HG02610 (cell line): Measurements from ENCODE around the gene ATG16L1.

Experiments used
- ATAC-seq: cut with Tn5 transposase; IDR thresholded peaks from one replicate; pipeline ENCODE4 v1.9.1; 2021; ENCODE audit warnings: mild to moderate bottlenecking, moderate library complexity; ENCODE audit not compliant: unreplicated experiment

ATG16L1 gene

DNA sequence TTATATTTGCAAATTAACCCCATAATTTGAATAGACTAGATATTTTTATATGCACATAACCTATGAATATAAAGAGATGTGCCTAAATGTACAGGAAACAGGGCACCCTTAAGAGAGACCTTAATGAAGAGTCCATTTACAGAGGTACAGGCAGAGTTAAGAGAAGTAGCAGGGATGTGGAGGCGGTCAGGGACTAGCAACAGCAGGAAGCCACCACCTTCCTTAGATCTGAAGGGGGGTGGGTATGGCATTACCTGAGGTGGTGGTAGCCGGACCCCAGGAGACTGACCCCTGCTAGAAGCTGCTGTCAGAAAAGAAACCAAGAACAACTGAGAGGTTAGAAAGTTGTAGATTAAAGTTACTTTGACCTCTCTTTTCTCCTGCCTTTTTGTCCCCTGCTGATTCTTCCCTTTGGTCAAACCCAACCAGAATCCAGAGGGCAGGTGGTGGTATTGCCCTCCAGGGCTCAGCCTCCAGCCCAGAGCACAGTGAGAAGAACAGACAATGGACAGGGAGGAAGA is 24.9 kb upstream of the ATG16L1 start:
- no peak for ATAC-seq

DNA sequence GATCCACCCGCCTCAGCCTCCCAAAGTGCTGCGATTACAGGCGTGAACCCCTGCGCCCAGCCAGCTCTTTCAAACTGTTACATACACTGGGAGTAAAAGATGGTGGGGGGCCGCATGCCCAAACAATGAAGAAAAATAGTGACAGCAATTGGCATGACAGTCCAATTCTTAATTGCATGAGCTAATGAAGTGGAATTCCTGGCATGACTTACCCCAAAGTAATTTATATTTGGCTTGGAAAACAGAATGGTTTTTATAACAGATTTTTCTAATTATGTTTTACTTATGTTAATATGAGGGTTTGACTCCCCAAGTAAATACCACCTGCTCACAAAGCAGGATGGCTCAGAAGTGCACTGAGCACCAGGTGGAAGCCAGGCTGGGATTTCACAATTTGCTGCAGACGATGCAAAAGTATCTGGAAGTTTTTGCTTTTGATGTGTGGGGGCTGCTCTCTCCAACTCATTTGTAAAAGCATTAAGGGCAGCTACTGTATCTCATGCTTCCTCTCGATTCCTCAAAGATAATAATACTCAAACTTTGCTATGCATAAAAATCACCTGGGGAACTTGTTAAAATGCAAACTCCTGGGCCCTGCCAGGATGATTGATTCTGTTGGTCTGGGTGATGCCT is 24.0 kb upstream of the ATG16L1 start:
- no peak for ATAC-seq

DNA sequence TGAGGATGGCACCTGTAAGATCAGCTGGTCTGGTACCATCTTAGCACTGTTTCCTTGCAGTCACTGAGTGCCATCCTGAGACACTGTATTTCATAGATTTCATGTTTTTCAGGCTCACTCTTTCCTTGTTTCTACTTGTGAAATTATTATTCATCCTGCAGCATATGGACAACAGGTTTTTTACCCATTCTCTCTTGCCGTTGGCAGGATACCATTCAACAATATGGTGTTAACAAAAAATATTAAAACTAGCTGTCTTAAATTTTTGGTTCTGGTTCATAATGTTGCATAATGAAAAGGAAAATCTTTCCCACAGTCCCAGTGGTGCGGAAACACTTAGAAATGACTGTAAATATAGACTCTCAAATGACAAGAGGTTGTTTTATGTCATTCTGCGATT is 23.1 kb upstream of the ATG16L1 start:
- no peak for ATAC-seq

DNA sequence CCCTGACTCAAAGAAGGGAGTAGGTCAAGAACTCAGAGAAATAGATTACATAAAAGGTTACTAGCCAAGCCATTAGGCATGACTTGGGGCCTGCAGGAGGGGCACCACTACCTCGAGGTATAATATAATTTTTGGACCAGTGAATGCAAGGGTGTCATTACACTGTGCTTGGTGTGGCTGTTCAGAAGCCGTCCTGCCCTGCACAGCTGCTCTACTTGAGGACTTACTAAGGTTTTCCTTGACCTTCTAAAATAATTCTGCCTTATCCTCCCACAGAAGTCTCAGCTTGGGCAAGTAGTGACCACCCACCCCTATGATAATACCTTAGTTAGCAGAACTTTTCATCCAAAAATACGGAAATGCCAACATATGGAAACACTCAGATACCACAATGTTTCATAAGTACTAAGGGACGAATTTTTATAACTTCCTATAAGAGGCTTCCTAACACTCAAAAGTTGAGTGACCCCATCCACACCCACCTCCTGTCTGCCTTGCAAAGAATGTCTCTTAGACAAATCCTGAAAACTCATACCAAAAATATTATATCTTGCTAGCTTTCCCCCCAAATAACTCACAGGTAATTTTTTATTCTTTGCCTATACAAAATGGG is 17.7 kb upstream of the ATG16L1 start:
- no peak for ATAC-seq

DNA sequence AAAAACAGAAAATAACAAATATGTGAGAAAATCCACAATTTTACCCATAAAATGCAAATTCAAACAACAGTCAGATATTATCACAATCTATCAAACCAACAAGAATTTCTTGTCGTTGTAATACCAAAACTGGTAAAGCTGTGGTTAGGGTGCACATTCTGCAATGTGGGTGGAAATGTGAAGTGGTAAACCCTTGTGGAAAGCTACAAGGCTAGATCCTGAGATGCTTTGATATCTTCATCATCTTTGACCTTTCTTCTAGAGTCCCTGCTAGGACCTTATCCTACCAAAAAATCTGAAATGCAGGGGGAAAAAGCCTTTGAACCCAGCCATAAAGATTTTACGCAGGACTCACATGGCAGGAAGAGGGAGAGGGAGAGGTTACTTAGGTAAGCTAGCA is 17.2 kb upstream of the ATG16L1 start:
- no peak for ATAC-seq

DNA sequence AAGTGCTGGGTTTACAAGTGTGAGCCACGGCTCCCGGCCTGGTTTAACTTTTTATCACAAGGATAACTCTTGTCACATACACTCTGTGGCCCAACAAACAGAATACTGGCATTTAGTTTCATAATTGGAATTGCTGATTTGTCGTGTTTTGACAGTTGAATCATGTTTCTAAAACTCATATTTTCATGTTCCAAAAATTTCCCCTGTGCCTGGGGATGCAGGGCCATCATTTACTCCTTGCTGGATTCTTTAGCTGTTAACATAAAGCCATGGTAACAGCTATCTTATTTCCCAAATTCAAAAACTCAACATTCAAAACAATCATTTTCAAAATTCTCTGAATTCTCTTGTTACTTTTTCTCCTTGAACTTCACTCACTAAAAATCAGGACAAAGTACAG is 16.5 kb upstream of the ATG16L1 start:
- ATAC-seq = no peak

DNA sequence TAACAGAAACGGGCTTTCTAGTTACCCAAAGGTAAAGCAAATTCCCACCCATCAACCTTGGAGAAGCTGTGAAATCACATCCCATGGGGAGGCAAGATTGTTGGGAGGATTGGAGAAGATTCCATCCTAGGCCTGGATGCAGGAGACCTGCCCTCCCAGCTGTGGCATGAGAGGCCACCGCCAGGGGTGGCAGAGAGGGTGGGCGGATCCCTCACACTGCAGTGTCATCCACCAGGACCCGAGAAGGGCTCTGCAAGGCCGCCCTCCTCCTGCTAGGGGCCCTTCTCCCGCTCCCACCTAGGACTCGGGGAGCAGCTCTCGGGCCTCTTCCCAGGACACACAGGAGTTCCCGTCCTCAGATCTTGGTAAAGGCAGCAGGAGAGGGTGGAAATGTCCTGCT is 15.5 kb upstream of the ATG16L1 start:
- no peak for ATAC-seq

DNA sequence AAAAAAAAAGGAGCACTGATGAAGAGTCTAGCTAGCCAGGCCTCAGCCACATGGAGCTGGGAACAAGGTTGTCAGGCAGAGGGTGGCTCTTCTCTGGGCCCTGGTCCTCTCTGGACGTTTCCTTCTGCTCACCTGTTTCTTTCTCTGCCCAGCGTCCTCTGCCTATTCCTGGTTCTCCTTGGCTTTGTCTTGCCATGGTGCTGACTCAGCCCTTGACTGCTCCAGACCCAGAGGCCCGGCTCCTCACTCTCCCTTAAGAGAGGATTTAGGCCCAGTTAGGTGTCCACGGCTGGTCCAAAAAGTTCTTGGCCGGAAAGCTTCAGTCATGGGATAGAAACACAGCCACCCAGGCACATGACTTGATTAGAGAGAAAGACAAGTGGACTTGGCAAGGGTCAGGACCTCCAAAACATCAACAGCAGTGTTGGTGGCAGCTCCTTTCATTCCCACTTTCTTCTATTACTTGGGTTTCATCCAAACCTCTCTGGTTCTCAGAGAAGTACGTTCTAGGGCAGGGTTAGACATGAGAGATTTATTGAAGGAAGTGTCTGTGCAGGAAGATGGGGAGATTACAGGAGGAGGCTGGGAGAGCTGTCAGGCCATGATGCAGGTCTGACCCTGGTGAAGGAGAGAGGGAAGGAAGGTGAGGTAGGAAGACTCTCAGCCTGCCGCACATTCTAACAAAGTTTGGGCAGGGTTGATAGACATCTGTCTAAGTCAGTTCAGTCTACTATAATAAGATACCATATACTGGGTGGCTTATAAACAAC is 14.5 kb upstream of the ATG16L1 start:
- no peak for ATAC-seq

DNA sequence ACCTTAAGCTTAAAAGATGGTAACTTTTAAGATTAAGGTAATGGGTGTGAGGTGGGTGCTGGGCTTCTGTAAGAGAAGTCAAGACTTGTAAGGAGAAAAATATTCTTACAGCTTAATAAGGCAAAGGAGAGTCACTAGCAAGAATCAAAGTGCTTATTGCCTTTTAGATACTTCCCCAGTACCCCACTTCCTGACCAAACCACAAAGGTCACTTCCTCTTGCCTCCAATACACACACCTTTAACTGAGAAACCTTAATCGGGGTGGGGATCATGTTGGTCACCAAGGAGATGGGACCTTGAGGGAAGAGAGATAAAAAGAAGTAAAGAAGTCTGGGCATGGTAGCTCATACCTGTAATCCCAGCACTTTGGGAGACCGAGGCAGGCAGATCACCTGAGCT is 10.6 kb upstream of the ATG16L1 start:
- ATAC-seq = no peak

DNA sequence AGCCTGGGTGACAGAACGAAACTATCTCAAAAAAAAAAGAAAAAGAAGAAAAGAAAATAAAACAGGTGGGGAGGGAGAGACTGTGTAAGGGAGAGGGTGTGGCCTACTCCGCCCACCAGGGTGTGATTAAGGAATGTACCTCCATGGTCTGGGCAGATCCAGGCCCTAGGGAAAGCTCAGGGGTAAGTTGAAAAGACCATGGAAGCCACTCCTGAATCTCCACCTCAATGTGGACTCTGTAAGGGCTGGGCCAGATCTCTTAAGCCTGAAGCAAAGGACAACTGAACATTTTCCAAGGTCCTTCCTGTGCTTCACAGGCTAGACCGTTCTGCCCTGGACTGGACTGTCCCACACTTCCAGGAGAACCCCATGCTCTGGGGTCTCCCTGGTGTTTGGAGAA is 9.7 kb upstream of the ATG16L1 start:
- ATAC-seq = no peak

DNA sequence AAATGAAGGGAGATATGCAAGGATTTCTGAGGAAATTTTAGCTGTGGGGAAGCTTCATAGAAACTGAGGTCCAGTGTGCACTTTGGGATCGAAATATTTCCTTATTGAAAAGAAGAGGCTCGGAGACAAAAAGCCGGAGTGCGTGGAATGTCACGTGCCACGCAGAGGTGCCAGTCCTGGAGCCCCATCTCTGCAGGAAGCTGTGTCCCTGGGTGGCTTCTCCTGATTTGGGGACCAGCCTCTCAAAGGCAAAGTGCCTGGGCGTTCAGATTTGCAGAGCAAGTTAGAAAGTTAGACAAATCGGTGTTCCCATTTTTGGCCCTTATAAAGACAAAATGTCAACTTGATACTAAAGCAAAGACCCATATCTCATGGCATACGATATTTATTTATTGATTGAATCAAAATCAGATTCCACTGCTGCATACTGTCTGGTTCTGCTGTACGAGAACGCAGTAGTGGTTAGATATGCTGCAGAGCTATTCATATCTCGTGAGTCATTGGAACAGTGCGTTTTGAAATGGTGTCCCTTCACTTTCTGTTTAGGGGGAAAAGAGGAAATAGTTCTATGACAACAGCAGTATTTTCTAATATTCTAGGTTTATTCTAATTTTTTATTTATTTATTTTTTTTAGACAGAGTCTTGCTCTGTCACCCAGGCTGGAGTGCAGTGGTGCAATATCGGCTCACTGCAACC is 9.1 kb upstream of the ATG16L1 start:
- ATAC-seq = no peak

DNA sequence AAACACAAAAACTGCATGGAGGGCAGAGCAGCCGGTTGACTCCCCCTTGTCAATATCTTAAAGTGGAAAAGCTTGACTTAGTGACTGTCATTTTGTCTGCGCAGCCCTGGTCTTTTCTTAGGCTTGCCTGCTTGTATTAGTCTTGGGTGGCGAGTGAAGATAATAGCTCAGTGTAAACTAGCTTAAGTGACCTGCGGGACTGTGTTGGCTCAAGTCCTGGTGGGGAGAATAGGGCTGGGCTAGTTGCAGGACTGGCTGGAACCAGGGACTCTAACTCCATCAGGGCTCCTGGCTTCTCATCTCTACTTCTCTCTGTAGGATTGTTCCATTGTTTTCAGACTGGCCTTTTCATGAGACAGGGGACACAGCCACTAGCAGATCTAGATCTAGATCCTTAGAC is 8.1 kb upstream of the ATG16L1 start:
- no peak for ATAC-seq

DNA sequence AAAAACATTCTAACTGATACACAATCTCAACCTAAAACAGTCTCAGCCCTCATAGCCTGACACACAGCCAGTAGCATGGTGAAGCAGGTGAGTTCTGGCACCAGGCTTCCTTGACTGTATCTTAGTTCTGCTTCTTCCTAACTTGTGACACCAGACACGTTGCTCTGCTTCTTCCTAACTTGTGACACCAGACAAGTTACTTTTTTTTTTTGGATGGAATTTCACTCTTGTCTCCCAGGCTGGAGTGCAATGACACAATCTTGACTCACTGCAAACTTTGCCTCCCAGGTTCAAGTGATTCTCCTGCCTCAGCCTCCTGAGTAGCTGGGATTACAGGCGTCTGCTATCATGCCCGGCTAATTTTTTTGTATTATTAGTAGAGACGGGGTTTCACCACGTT is 6.7 kb upstream of the ATG16L1 start:
- ATAC-seq = no peak

DNA sequence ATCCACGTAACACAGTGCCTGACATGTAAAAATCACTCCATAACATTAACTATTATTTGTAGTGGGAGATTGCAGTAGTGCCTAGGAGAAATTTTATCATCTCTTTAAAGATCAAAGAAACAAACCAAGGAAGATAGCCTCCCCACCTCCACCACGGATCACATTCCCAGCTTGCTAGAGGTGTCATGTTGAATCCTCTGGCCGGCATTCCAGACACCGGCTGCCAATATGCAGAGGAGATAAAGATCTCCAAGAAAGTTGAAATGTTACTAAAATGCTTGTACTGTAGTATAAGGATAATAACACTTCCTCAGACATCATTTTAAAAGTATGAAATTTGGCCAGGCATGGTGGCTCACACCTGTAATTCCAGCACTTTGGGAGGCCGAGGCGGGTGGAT is 6.1 kb upstream of the ATG16L1 start:
- no peak for ATAC-seq

DNA sequence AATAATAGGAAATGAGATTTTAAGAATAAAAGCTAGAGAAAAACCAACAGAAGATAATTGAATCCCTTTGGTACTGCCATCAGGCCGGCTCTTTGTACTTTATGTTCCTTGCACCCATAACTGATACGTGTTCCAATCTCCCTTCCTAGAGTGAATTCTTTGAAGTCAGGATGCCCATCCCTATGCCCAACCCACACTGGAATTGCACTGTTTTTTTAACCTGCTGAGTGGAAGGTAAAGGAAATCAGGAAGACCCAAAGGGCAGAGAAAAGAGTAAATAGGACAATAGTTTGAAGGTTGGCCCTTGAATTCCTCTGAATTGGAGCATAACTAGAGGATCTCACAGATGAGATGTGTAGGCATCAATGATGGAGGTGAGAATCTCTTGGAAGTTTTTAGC is 4.4 kb upstream of the ATG16L1 start:
- no peak for ATAC-seq

DNA sequence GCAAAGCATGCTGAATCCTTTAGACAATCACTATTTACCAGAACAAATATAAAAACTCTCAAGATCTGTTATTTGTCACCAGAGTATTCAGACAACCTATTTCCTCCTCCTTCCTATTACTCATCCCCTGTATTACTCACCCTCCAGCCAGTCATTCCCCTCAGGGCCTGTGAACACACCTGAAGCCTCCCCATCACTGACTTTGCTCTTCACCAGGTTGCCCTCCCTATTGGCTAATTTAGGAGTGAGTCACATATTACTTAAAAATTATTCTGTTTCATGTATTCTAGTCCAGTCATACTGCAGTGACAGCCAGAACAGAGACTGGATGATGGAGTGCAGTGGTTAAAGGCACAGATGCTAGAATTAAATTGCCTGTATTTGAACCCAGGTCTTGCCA is 3.7 kb upstream of the ATG16L1 start:
- ATAC-seq = peak; percentile 42

DNA sequence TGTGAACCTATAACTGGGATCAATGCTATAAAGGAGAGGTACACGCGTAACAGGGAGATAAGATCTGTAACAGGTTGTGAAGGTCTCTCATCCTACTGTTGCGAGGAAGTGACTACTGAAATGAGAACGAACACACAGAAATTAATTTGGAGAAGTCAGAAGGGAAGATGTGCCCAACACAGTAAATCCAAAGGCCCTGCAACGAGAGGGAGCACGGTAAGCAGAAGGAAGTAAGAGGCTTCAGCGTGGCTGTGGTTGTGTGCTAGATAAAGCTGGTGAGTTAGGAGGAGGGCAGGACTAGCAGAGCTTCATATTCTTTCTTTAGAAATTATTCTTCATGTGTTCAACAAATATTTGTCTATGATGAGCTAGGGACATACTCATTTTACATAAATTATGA is 2.5 kb upstream of the ATG16L1 start:
- no peak for ATAC-seq

DNA sequence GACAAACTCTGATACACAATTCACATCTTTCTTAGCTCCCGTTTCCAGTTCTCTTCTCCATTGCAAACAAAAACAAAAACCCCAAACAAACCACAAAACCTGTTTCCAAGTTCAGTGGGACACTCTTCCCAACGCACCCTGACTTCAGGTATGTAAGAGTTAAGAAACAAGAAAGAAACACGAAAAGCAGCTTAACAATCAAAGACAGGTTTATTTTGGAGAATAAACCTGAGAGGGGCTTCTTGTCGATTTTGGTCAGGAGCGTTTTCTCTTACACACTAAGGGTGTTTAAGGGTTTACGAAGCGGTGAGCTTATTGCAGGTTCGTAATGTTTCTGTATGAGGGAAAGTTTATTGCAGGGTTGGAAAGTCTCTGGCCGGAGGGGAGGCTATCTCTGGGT is 905 bp upstream of the ATG16L1 start:
- ATAC-seq = no peak

DNA sequence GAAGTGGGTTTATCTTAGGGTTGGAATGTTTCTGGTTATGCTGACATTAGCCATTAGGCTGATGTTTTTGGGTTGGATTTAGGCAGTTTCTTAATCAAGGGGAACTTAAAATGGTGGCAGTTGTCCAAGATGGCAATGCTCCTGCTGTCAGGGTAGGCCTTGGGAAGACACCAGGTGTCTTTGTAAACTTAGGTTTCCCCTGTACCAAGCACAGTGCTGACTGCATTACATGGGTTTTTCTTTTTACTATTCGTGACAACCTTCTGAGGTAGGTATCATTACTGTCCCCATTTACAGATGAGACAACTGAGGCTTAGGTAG is 528 bp upstream of the ATG16L1 start:
- ATAC-seq = peak; percentile 14

DNA sequence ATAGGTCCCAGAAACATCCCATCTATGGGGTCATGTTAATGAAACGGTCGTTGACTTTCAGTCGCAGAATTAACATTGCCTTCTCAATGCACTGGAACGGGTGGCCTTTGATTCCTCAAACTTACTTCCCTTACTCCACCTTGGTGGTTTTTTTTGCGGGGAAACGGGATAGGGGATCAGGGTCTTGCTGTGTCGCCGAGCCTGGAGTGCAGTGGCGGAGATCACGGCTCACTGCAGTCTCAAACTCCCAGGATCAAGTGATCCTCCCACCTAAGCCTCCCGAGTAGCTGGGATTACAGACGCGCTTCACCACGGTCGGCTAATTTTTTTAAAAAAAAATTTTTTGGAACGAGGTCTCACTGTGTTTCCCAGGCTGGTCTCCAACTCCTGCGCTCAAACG is 754 bp downstream of the ATG16L1 start:
- ATAC-seq = no peak

DNA sequence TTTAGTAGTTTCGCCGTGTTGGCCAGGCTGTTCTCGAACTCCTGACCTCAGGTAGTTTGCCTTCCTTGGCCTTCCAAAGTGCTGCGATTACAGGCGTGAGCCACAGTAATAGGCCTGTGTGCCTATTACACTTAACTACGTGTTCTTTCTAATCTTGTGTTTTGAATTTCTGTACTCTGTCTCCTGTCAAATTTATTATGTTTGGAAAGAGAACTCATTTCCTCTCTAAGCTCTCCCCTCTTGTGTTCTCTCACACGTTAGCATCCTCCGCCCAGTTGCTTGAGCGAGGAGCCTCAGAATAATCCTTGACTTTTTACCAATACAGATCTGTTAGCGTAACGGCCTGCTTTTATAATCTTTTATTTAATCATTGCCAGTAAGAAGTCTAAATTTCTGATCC is 3.7 kb downstream of the ATG16L1 start:
- ATAC-seq = no peak

DNA sequence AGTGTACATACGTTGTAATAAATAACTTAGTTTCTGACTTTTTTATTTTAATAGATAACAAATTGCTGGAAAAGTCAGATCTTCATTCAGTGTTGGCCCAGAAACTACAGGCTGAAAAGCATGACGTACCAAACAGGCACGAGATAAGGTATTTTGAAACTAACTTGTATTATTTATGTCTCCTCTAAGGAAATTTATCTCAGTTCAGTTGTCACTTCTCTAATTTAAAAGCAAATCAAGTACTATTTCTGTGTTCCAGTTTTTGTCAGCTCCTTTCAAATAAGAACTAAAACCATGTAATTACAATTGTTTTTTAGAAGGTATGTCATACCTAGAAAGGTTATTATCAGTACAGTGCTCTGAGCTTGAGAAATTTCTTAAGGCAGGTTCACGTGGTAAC is 4.6 kb downstream of the ATG16L1 start:
- ATAC-seq = no peak
